GM23338 (cell line): ENCODE results near the gene YBX3. TPM values are rescaled to one million over a fixed set of nuclear protein-coding genes. Genes with fewer than 3 reads are reported as not detected.

Experiments
- ATAC-seq: fragments of 200-7000 bp; cut with Tn5 transposase; 3 replicates; pipeline ENCODE4 v1.9.1; 2020
- DNase-seq: peaks from one replicate; pipeline ENCODE4 v3.0.0-alpha.2; 2015; ENCODE audit warnings: low spot score
- H2AFZ ChIP-seq: fragments of 200-600 bp; sonication (generic); 2 replicates; pipeline ENCODE4 v1.8.0; 2016; ENCODE audit warnings: antibody characterized with exemption, mild to moderate bottlenecking, moderate library complexity
- H3F3A ChIP-seq: fragments of 200-600 bp; sonication (generic); replicated peaks from 2 replicates; pipeline ENCODE4 v1.8.0; 2017; ENCODE audit warnings: antibody characterized with exemption, mixed run types, low read depth
- H3K27ac ChIP-seq: fragments of 200-600 bp; sonication (generic); 2 replicates; pipeline ENCODE4 v1.6.1; 2016; ENCODE audit warnings: low read depth
- H3K27me3 ChIP-seq: fragments of 200-600 bp; sonication (generic); 2 replicates; pipeline ENCODE4 v1.8.0; 2016; ENCODE audit warnings: mild to moderate bottlenecking, mixed run types, moderate library complexity; ENCODE audit not compliant: insufficient read depth
- H3K36me3 ChIP-seq: fragments of 200-600 bp; sonication (generic); 2 replicates; pipeline ENCODE4 v1.8.0; 2016; ENCODE audit warnings: mild to moderate bottlenecking; ENCODE audit not compliant: insufficient read depth
- H3K4me1 ChIP-seq: fragments of 200-600 bp; sonication (generic); 2 replicates; pipeline ENCODE4 v1.8.0; 2016; ENCODE audit warnings: mild to moderate bottlenecking, moderate library complexity; ENCODE audit not compliant: insufficient read depth
- H3K4me2 ChIP-seq: fragments of 200-600 bp; sonication (generic); 2 replicates; pipeline ENCODE4 v1.7.1; 2017; ENCODE audit warnings: mixed run types
- H3K4me3 ChIP-seq: fragments of 200-600 bp; sonication (generic); 2 replicates; pipeline ENCODE4 v1.6.1; 2016; ENCODE audit warnings: mixed run types
- H3K79me2 ChIP-seq: fragments of 200-600 bp; sonication (generic); replicated peaks from 2 replicates; pipeline ENCODE4 v1.8.0; 2017; ENCODE audit warnings: mild to moderate bottlenecking; ENCODE audit not compliant: insufficient read depth
- H3K9me2 ChIP-seq: fragments of 200-600 bp; sonication (generic); 2 replicates; pipeline ENCODE4 v1.8.0; 2017; ENCODE audit not compliant: insufficient read depth
- H4K20me1 ChIP-seq: fragments of 200-600 bp; sonication (generic); replicated peaks from 2 replicates; pipeline ENCODE4 v1.8.0; 2017; ENCODE audit warnings: mild to moderate bottlenecking; ENCODE audit not compliant: insufficient read depth
- H3K27ac Mint-ChIP-seq: 2 replicates; pipeline ENCODE4 v1.8.0; 2020; ENCODE audit warnings: inconsistent platforms, mild to moderate bottlenecking, moderate library complexity, mixed read lengths
- H3K27me3 Mint-ChIP-seq: 3 replicates; pipeline ENCODE4 v1.8.0; 2022; ENCODE audit warnings: low read depth, mild to moderate bottlenecking, moderate library complexity, mixed read lengths, inconsistent platforms; ENCODE audit not compliant: insufficient read depth, poor library complexity
- H3K36me3 Mint-ChIP-seq: 3 replicates; pipeline ENCODE4 v1.8.0; 2021; ENCODE audit warnings: low read depth, mild to moderate bottlenecking, inconsistent platforms, moderate library complexity, mixed read lengths
- H3K4me1 Mint-ChIP-seq: 3 replicates; pipeline ENCODE4 v1.8.0; 2020; ENCODE audit warnings: mild to moderate bottlenecking, inconsistent platforms, mixed read lengths
- H3K4me3 Mint-ChIP-seq: 3 replicates; pipeline ENCODE4 v1.8.0; 2021; ENCODE audit warnings: moderate library complexity, mild to moderate bottlenecking, inconsistent platforms, mixed read lengths
- H3K9me3 Mint-ChIP-seq: 3 replicates; pipeline ENCODE4 v1.8.0; 2020; ENCODE audit warnings: moderate library complexity, mild to moderate bottlenecking, inconsistent platforms, mixed read lengths
- CREB1 ChIP-seq: fragments of 250-450 bp; sonication (Bioruptor Pico); IDR thresholded peaks from 2 replicates; pipeline ENCODE4 v1.5.0; 2020; ENCODE audit warnings: low read depth, mild to moderate bottlenecking, moderate library complexity
- ETS1 ChIP-seq: IDR thresholded peaks from 2 replicates; pipeline ENCODE4 v1.6.1; 2016; ENCODE audit warnings: antibody characterized with exemption
- EZH2 ChIP-seq: fragments of 200-600 bp; sonication (generic); IDR thresholded peaks from one replicate; pipeline ENCODE4 v1.8.0; 2017; ENCODE audit warnings: antibody characterized with exemption, mild to moderate bottlenecking, low read depth; ENCODE audit not compliant: unreplicated experiment
- EZH2phosphoT487 ChIP-seq: fragments of 200-600 bp; sonication (generic); IDR thresholded peaks from one replicate; pipeline ENCODE4 v1.8.1; 2018; ENCODE audit warnings: antibody characterized with exemption; ENCODE audit not compliant: unreplicated experiment
- JUNB ChIP-seq: IDR thresholded peaks from one replicate; pipeline ENCODE4 v1.6.1; 2016; ENCODE audit warnings: antibody characterized with exemption; ENCODE audit not compliant: unreplicated experiment
- NANOG ChIP-seq: IDR thresholded peaks from 2 replicates; pipeline ENCODE4 v1.6.1; 2016; ENCODE audit warnings: antibody characterized with exemption, borderline replicate concordance
- POLR2AphosphoS5 ChIP-seq: IDR thresholded peaks from 2 replicates; pipeline ENCODE4 v1.6.1; 2016; ENCODE audit warnings: antibody characterized with exemption, low read depth
- REST ChIP-seq: IDR thresholded peaks from one replicate; pipeline ENCODE4 v1.6.1; 2018; ENCODE audit warnings: antibody characterized with exemption; ENCODE audit not compliant: unreplicated experiment
- STAT1 ChIP-seq: IDR thresholded peaks from one replicate; pipeline ENCODE4 v1.6.1; 2016; ENCODE audit warnings: antibody characterized with exemption; ENCODE audit not compliant: unreplicated experiment
- ZNF331 ChIP-seq: fragments of 250-450 bp; sonication (Bioruptor Pico); IDR thresholded peaks from 2 replicates; pipeline ENCODE4 v1.5.0; 2020; ENCODE audit warnings: low read depth, mild to moderate bottlenecking, moderate library complexity
- polyA plus RNA-seq: library from polyadenylated mRNA; unstranded; fragments of >200 nt; fragmentation: Nextera tagmentation; extraction: Ambion mirVana; gene quantifications from 2 replicates; pipeline ENCODE4 v1.2.1, GENCODE V29; 2016
- total RNA-seq: library from RNA; depleted of rRNA; stranded (reverse); fragments of >200 nt; shearing (Covaris generic); gene quantifications from 2 replicates; pipeline ENCODE4 v1.2.3, GENCODE V29; 2014
- TF ChIP-seq, protein P1 (sequence below), 2 experiments: fragments of 200-600 bp in 1 of 2; sonication (generic) in 1 of 2; conservative IDR thresholded peaks; 2 replicates each; pipeline versions ENCODE4 v1.5.1 to v1.6.1; 2016 to 2017; ENCODE audit warnings: antibody characterized with exemption in 2 of 2, low read depth in 2 of 2, mild to moderate bottlenecking in 2 of 2, moderate library complexity in 1 of 2
- TF ChIP-seq, protein P2 (sequence below): fragments of 250-450 bp; sonication (Bioruptor Pico); IDR thresholded peaks from 2 replicates; pipeline ENCODE4 v1.5.0; 2020; ENCODE audit warnings: mild to moderate bottlenecking, moderate library complexity

Gene YBX3
- total and polyA plus RNA-seq, 2 experiments from 2014 or later = 179 to 450 TPM

DNA sequence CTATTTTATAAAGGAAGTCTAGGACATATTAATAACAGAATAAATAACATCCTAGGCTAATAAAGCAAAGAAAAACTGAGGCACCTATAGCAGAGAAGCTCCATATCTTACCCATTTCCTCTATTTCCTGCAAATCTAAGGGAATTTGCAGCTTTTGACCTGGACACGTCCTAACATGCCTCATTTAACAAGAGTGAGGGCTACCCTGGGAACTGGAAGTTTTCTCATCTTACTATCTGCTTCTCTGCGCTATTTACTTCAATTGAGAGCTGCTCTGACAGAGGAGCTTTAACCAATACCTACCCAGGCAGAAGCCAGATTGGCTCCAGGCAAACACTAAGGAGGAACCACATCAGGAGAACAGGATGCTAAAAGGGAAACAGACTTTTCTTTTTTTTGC lies 5.7 kb downstream of the YBX3 start:
- H3K4me1 Mint-ChIP-seq = peaks cover 46% of the 10 kb centered on the region
- peaks cover 80% of the 10 kb centered on the region for H3K79me2 ChIP-seq
- ATAC-seq = peak; percentile 11; the same call in 2 of the 3 replicates

More for the DNA sequence above, 5.7 kb downstream of the YBX3 start:
- DNase-seq = peak; percentile 12
- peaks cover 56% of the 10 kb centered on the region for H3K4me1 ChIP-seq
- no peak overlapping the region for H2AFZ ChIP-seq
- H3K4me2 ChIP-seq = peak overlapping the region; percentile 33
- H3K4me3 ChIP-seq = no peak overlapping the region
- Mint-ChIP-seq H3K27ac (peak overlapping the region; percentile 60), H3K4me3 (no peak overlapping the region; the same call in 1 of the 3 replicates), H3K9me3 (no peaks in the 10 kb centered on the region; the same call in 1 of the 3 replicates), H3K36me3 (peaks cover 55% of the 10 kb centered on the region), H3K27me3 (peaks cover 7% of the 10 kb centered on the region)
- no peaks in the 10 kb centered on the region for H3K9me2 ChIP-seq
- TF ChIP-seq NANOG (no peak), REST (no peak), EZH2 (no peak), POLR2AphosphoS5 (no peak), CREB1 (CRISPR knock-in tag) (no peak), ETS1 (no peak), EZH2phosphoT487 (no peak), ZNF331 (CRISPR knock-in tag) (no peak), JUNB (no peak), STAT1 (no peak)
- TF ChIP-seq, protein P1, sequence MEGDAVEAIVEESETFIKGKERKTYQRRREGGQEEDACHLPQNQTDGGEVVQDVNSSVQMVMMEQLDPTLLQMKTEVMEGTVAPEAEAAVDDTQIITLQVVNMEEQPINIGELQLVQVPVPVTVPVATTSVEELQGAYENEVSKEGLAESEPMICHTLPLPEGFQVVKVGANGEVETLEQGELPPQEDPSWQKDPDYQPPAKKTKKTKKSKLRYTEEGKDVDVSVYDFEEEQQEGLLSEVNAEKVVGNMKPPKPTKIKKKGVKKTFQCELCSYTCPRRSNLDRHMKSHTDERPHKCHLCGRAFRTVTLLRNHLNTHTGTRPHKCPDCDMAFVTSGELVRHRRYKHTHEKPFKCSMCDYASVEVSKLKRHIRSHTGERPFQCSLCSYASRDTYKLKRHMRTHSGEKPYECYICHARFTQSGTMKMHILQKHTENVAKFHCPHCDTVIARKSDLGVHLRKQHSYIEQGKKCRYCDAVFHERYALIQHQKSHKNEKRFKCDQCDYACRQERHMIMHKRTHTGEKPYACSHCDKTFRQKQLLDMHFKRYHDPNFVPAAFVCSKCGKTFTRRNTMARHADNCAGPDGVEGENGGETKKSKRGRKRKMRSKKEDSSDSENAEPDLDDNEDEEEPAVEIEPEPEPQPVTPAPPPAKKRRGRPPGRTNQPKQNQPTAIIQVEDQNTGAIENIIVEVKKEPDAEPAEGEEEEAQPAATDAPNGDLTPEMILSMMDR (conservative IDR thresholded peaks at IDR 0.05; ENCODE audit: low read depth in 2 of 2) = no peak
- TF ChIP-seq, protein P2, sequence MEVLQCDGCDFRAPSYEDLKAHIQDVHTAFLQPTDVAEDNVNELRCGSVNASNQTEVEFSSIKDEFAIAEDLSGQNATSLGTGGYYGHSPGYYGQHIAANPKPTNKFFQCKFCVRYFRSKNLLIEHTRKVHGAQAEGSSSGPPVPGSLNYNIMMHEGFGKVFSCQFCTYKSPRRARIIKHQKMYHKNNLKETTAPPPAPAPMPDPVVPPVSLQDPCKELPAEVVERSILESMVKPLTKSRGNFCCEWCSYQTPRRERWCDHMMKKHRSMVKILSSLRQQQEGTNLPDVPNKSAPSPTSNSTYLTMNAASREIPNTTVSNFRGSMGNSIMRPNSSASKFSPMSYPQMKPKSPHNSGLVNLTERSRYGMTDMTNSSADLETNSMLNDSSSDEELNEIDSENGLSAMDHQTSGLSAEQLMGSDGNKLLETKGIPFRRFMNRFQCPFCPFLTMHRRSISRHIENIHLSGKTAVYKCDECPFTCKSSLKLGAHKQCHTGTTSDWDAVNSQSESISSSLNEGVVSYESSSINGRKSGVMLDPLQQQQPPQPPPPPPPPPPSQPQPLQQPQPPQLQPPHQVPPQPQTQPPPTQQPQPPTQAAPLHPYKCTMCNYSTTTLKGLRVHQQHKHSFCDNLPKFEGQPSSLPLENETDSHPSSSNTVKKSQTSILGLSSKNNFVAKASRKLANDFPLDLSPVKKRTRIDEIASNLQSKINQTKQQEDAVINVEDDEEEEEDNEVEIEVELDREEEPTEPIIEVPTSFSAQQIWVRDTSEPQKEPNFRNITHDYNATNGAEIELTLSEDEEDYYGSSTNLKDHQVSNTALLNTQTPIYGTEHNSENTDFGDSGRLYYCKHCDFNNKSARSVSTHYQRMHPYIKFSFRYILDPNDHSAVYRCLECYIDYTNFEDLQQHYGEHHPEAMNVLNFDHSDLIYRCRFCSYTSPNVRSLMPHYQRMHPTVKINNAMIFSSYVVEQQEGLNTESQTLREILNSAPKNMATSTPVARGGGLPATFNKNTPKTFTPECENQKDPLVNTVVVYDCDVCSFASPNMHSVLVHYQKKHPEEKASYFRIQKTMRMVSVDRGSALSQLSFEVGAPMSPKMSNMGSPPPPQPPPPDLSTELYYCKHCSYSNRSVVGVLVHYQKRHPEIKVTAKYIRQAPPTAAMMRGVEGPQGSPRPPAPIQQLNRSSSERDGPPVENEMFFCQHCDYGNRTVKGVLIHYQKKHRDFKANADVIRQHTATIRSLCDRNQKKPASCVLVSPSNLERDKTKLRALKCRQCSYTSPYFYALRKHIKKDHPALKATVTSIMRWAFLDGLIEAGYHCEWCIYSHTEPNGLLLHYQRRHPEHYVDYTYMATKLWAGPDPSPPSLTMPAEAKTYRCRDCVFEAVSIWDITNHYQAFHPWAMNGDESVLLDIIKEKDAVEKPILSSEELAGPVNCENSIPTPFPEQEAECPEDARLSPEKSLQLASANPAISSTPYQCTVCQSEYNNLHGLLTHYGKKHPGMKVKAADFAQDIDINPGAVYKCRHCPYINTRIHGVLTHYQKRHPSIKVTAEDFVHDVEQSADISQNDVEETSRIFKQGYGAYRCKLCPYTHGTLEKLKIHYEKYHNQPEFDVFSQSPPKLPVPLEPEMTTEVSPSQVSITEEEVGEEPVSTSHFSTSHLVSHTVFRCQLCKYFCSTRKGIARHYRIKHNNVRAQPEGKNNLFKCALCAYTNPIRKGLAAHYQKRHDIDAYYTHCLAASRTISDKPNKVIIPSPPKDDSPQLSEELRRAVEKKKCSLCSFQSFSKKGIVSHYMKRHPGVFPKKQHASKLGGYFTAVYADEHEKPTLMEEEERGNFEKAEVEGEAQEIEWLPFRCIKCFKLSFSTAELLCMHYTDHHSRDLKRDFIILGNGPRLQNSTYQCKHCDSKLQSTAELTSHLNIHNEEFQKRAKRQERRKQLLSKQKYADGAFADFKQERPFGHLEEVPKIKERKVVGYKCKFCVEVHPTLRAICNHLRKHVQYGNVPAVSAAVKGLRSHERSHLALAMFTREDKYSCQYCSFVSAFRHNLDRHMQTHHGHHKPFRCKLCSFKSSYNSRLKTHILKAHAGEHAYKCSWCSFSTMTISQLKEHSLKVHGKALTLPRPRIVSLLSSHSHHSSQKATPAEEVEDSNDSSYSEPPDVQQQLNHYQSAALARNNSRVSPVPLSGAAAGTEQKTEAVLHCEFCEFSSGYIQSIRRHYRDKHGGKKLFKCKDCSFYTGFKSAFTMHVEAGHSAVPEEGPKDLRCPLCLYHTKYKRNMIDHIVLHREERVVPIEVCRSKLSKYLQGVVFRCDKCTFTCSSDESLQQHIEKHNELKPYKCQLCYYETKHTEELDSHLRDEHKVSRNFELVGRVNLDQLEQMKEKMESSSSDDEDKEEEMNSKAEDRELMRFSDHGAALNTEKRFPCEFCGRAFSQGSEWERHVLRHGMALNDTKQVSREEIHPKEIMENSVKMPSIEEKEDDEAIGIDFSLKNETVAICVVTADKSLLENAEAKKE (CRISPR knock-in tag) = no peak
- peaks cover 32% of the 10 kb centered on the region for H3K36me3 ChIP-seq
- H3F3A ChIP-seq = no peaks in the 10 kb centered on the region
- H3K27ac ChIP-seq = peak overlapping the region; percentile 18; the same call in 1 of the 2 replicates
- H4K20me1 ChIP-seq = peaks cover 9% of the 10 kb centered on the region; the same call in 1 of the 2 replicates
- no peaks in the 10 kb centered on the region for H3K27me3 ChIP-seq
